ENCODE data around the gene SLC25A24.
A peak's percentile ranks its signal among the peaks of the same experiment; 100 is the strongest.
"Not testable (repeated sequence)": the region's sequence is repeated elsewhere in the genome, so short reads cannot be mapped to it uniquely, and the experiment has no call there.

The SLC25A24 gene

DNA sequence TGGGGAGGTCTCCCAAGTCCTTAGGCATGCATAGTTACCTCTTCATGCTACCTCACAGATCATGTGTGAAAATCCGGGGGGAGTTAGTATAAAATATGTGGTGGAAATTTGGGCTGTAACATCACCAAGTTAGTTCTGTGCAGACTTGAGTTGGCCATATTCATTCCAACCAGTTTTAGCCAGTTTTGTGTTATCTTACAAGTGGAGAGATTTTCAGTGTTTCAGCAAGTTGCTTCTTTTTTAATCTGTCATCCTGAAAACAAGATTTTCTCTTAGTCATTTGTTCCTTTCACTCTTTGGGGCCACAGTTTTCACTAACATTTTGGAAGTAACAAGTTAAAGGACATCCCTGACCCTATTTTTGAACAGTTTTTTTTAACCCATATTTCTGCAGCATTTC lies 11.3 kb downstream of the SLC25A24 start:
- no peak for DNase-seq (ENCODE audit: low read depth)
- TF ChIP-seq, protein P1, sequence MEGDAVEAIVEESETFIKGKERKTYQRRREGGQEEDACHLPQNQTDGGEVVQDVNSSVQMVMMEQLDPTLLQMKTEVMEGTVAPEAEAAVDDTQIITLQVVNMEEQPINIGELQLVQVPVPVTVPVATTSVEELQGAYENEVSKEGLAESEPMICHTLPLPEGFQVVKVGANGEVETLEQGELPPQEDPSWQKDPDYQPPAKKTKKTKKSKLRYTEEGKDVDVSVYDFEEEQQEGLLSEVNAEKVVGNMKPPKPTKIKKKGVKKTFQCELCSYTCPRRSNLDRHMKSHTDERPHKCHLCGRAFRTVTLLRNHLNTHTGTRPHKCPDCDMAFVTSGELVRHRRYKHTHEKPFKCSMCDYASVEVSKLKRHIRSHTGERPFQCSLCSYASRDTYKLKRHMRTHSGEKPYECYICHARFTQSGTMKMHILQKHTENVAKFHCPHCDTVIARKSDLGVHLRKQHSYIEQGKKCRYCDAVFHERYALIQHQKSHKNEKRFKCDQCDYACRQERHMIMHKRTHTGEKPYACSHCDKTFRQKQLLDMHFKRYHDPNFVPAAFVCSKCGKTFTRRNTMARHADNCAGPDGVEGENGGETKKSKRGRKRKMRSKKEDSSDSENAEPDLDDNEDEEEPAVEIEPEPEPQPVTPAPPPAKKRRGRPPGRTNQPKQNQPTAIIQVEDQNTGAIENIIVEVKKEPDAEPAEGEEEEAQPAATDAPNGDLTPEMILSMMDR (IDR thresholded peaks at IDR 0.05; ENCODE audit: insufficient read depth, low read depth, low read length, missing control alignments) = no peak
- H3K4me3 ChIP-seq (ENCODE audit: low read length) = no peak overlapping the region

DNA sequence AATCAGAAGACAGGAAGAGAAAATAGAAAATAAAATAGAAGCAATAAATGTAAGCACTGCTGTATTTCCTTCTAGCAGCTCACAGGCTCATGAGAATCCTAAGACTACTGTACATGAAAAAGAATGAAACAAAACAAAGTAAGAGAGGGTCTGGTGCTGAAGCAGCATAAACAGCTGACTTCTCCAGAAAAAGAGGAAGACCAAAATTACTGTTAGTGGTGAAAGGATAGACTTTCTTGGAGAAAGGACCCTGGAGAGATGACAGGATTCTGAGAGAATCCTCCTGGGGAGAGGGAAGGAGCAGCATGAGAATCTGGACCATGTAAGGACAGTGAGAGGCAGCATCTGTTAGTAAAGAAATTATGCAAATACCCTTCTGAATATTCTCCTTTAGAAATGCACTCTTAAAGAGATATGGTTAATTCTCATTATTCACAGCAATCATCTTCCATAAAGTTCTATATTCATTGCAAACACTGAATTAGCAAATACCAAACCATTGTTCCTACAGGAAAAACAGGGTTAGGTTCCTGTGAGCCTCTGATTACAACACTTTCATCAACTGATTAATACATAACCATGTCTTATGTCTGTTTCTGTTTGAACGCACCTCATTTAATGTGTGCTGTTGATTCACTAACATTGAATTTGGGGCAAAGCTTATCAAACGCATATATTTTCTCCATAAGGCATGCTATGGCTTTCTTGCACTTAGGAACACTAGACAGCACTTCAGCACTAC lies 17.0 kb downstream of the SLC25A24 start:
- TF ChIP-seq, protein P1 (IDR thresholded peaks at IDR 0.05; ENCODE audit: insufficient read depth, low read depth, low read length, missing control alignments) = no peak
- DNase-seq (ENCODE audit: low read depth) = peak; percentile 36
- no peak overlapping the region for H3K4me3 ChIP-seq (ENCODE audit: low read length)

DNA sequence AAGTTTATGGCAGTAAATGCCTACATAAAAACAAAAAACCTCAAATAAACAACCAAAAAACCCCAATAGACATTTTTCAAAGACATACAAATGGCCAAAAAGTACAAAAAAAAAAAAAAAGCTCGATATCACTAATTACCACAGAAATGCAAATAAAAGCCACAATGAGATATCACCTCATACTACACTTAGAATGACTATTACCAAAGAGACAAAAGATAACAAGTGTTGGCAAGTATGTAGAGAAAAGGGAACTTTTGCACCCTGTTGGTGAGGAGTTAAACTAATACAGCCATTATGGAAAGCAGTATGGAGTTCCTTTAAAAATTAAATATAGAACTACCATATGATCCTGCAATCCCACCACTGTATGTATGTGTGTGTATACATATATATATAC lies 21.1 kb downstream of the SLC25A24 start:
- no peak overlapping the region for H3K4me3 ChIP-seq (ENCODE audit: low read length)
- TF ChIP-seq, protein P1 (IDR thresholded peaks at IDR 0.05; ENCODE audit: insufficient read depth, low read depth, low read length, missing control alignments) = no peak

DNA sequence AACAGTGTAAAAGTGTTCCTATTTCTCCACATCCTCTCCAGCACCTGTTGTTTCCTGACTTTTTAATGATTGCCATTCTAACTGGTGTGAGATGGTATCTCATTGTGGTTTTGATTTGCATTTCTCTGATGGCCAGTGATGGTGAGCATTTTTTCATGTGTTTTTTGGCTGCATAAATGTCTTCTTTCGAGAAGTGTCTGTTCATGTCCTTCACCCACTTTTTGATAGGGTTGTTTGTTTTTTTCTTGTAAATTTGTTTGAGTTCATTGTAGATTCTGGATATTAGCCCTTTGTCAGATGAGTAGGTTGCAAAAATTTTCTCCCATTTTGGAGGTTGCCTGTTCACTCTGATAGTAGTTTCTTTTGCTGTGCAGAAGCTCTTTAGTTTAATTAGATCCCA lies 37.7 kb downstream of the SLC25A24 start:
- not testable (repeated sequence) for DNase-seq (ENCODE audit: low read depth); H3K4me3 ChIP-seq (ENCODE audit: low read length)

More for the DNA sequence above, 21.1 kb downstream of the SLC25A24 start:
- no peak for DNase-seq (ENCODE audit: low read depth)

- not testable (repeated sequence) for DNase-seq (ENCODE audit: low read depth); H3K4me3 ChIP-seq (ENCODE audit: low read length)
Measured at GRCh38 chr1:108159951-108160350, 40.2 kb downstream of the SLC25A24 start.

GRCh38 chr1:108158893-108159453 lies 41.2 kb downstream of the SLC25A24 start:
- H3K4me3 ChIP-seq (ENCODE audit: low read length) = no peak overlapping the region
- TF ChIP-seq, protein P1 (IDR thresholded peaks at IDR 0.05; ENCODE audit: insufficient read depth, low read depth, low read length, missing control alignments) = no peak
- no peak for DNase-seq (ENCODE audit: low read depth)

DNA sequence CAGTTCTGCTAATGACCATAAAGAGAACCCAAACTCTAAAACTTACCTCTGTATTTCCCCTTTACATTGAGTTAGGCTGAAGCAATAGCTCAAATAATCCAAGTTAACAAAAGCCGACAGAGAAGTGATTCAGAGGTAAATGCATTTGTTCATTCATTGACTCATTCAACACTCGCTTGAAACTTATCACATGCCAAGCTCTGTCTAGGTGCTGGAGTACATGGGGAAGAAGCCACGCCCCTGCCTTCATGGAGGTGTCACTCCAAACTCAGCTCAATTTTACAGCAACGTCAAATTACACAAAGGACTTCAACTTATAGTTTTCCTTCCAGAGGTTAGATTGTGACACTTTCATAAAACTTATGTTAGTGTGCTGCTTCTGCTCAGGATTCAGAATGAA lies 45.8 kb downstream of the SLC25A24 start:
- TF ChIP-seq, protein P1 (IDR thresholded peaks at IDR 0.05; ENCODE audit: insufficient read depth, low read depth, low read length, missing control alignments) = no peak
- DNase-seq (ENCODE audit: low read depth) = peak; percentile 93
- no peak overlapping the region for H3K4me3 ChIP-seq (ENCODE audit: low read length)

DNA sequence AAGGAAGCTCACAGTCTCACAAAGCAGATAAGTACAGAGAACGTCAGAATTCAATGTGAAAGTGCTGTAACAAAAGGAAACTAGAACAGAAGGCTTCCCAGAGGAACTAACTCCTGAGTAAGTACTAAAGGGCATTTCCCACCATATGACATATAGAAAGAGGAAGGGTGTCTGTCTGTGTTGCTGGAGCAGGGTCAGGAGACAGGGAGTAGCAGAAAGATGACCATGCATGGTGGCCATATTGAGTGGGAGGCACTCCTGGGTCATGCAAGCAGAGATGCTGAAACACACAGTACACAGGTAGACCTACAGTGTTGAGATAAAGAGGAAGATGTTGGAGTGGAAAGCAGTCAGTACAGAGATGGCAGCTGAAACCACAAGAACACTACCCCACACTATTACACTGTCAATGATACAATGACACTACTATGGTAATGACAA lies 47.3 kb downstream of the SLC25A24 start:
- no peak overlapping the region for H3K4me3 ChIP-seq (ENCODE audit: low read length)
- TF ChIP-seq, protein P1 (IDR thresholded peaks at IDR 0.05; ENCODE audit: insufficient read depth, low read depth, low read length, missing control alignments) = no peak
- DNase-seq (ENCODE audit: low read depth) = no peak
